GM23338 (cell line): Measurements from ENCODE around the gene ERC1.

ENCODE experiments used
- CREB1 ChIP-seq: fragments of 250-450 bp; sonication (Bioruptor Pico); IDR thresholded peaks from 2 replicates; pipeline ENCODE4 v1.5.0; 2020; ENCODE audit warnings: low read depth, mild to moderate bottlenecking, moderate library complexity
- CTCF ChIP-seq, 2 experiments: fragments of 200-600 bp in 1 of 2; sonication (generic) in 1 of 2; conservative IDR thresholded peaks; 2 replicates each; pipeline versions ENCODE4 v1.5.1 to v1.6.1; 2016 to 2017; ENCODE audit warnings: antibody characterized with exemption in 2 of 2, low read depth in 2 of 2, mild to moderate bottlenecking in 2 of 2, moderate library complexity in 1 of 2
- ETS1 ChIP-seq: IDR thresholded peaks from 2 replicates; pipeline ENCODE4 v1.6.1; 2016; ENCODE audit warnings: antibody characterized with exemption
- EZH2 ChIP-seq: fragments of 200-600 bp; sonication (generic); IDR thresholded peaks from one replicate; pipeline ENCODE4 v1.8.0; 2017; ENCODE audit warnings: antibody characterized with exemption, mild to moderate bottlenecking, low read depth; ENCODE audit not compliant: unreplicated experiment
- EZH2phosphoT487 ChIP-seq: fragments of 200-600 bp; sonication (generic); IDR thresholded peaks from one replicate; pipeline ENCODE4 v1.8.1; 2018; ENCODE audit warnings: antibody characterized with exemption; ENCODE audit not compliant: unreplicated experiment
- JUNB ChIP-seq: IDR thresholded peaks from one replicate; pipeline ENCODE4 v1.6.1; 2016; ENCODE audit warnings: antibody characterized with exemption; ENCODE audit not compliant: unreplicated experiment
- NANOG ChIP-seq: IDR thresholded peaks from 2 replicates; pipeline ENCODE4 v1.6.1; 2016; ENCODE audit warnings: antibody characterized with exemption, borderline replicate concordance
- POLR2AphosphoS5 ChIP-seq: IDR thresholded peaks from 2 replicates; pipeline ENCODE4 v1.6.1; 2016; ENCODE audit warnings: antibody characterized with exemption, low read depth
- REST ChIP-seq: IDR thresholded peaks from one replicate; pipeline ENCODE4 v1.6.1; 2018; ENCODE audit warnings: antibody characterized with exemption; ENCODE audit not compliant: unreplicated experiment
- STAT1 ChIP-seq: IDR thresholded peaks from one replicate; pipeline ENCODE4 v1.6.1; 2016; ENCODE audit warnings: antibody characterized with exemption; ENCODE audit not compliant: unreplicated experiment
- ZNF114 ChIP-seq: fragments of 250-450 bp; sonication (Bioruptor Pico); IDR thresholded peaks from 2 replicates; pipeline ENCODE4 v1.5.0; 2020; ENCODE audit warnings: mild to moderate bottlenecking, moderate library complexity
- ZNF462 ChIP-seq: fragments of 250-450 bp; sonication (Bioruptor Pico); IDR thresholded peaks from 2 replicates; pipeline ENCODE4 v1.5.0; 2020; ENCODE audit warnings: mild to moderate bottlenecking, moderate library complexity

GRCh38 chr12:1311145-1311544 is 320.1 kb downstream of the ERC1 start:
- TF ChIP-seq CTCF (conservative IDR thresholded peaks at IDR 0.05; ENCODE audit: low read depth in 2 of 2) (no peak), ZNF114 (CRISPR knock-in tag) (no peak), REST (no peak), POLR2AphosphoS5 (no peak), EZH2 (no peak), CREB1 (CRISPR knock-in tag) (no peak), EZH2phosphoT487 (no peak), STAT1 (no peak), JUNB (no peak), ETS1 (no peak), NANOG (no peak), ZNF462 (no peak)
